HFFc6 (cell line): ENCODE measurements around the gene TMEM51. TPM values are rescaled to one million over a fixed set of nuclear protein-coding genes. Genes with fewer than 3 reads are reported as not detected.

ENCODE experiments used
- DNase-seq: peaks from one replicate; pipeline ENCODE4 v3.0.0-alpha.2; 2018
- H3K27ac Mint-ChIP-seq: 2 replicates; pipeline ENCODE4 v1.8.0; 2020; ENCODE audit warnings: mild to moderate bottlenecking, mixed read lengths
- H3K27me3 Mint-ChIP-seq: 2 replicates; pipeline ENCODE4 v1.8.0; 2021; ENCODE audit warnings: mild to moderate bottlenecking, moderate library complexity, mixed read lengths; ENCODE audit not compliant: insufficient read depth
- H3K36me3 Mint-ChIP-seq: 2 replicates; pipeline ENCODE4 v1.8.0; 2021; ENCODE audit warnings: low read depth, mixed read lengths
- H3K4me1 Mint-ChIP-seq: 2 replicates; pipeline ENCODE4 v1.8.0; 2020; ENCODE audit warnings: low read depth, mixed read lengths
- H3K4me3 Mint-ChIP-seq: 2 replicates; pipeline ENCODE4 v1.8.0; 2020; ENCODE audit warnings: mild to moderate bottlenecking, moderate library complexity, mixed read lengths
- H3K9me3 Mint-ChIP-seq: 2 replicates; pipeline ENCODE4 v1.8.0; 2020; ENCODE audit warnings: mild to moderate bottlenecking, mixed read lengths
- total RNA-seq, 6 experiments: library from RNA; stranded (reverse); fragmentation: NEBNext Ultra II Directional; extraction: Animal tissue kit (Norgen Biotek cat#: 25700); gene quantifications; 2 replicates in 1 of 6; 3 replicates in 5 of 6; pipeline ENCODE4 v1.2.3, GENCODE V29; 2021
- TF ChIP-seq, protein P1 (sequence below): fragments of 200-600 bp; sonication (generic); IDR thresholded peaks from 2 replicates; pipeline ENCODE4 v1.5.0; 2021; ENCODE audit warnings: antibody characterized with exemption, mild to moderate bottlenecking

Gene TMEM51
- total RNA-seq, 6 experiments from 2014 or later = 4.8 to 6.8 (median 6.6) TPM

DNA sequence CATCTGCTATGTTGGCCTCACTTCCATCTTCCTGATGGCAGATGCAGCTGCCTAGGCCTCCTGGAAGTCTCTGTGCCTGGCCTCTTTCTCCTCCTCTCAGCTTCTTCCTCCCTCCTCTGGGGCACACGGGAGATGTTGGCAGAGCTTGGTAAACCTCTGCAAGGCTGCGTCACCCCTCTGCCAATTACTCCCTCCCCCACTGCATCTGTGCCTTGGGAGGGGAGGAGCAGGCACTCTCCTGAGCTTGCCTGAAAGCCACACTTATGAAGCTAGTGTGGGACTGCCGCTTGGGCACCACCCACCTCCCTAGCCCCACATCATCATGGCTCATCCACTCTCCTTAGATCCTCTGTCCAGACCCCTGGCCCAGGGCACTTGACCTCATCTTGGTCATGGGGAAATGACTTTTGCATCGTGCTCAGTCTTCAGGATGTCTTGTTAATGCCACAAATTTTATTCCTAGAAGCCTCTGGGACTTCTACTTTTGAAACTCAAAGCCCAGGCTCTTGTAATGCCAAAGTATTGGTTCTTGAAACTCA lies 7.3 kb upstream of the TMEM51 start:
- H3K36me3 Mint-ChIP-seq = no peaks in the 10 kb centered on the region
- no peak overlapping the region for H3K27ac Mint-ChIP-seq
- TF ChIP-seq, protein P1, sequence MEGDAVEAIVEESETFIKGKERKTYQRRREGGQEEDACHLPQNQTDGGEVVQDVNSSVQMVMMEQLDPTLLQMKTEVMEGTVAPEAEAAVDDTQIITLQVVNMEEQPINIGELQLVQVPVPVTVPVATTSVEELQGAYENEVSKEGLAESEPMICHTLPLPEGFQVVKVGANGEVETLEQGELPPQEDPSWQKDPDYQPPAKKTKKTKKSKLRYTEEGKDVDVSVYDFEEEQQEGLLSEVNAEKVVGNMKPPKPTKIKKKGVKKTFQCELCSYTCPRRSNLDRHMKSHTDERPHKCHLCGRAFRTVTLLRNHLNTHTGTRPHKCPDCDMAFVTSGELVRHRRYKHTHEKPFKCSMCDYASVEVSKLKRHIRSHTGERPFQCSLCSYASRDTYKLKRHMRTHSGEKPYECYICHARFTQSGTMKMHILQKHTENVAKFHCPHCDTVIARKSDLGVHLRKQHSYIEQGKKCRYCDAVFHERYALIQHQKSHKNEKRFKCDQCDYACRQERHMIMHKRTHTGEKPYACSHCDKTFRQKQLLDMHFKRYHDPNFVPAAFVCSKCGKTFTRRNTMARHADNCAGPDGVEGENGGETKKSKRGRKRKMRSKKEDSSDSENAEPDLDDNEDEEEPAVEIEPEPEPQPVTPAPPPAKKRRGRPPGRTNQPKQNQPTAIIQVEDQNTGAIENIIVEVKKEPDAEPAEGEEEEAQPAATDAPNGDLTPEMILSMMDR = no peak
- H3K27me3 Mint-ChIP-seq = peaks cover 46% of the 10 kb centered on the region
- no peak for DNase-seq
- H3K4me3 Mint-ChIP-seq = no peak overlapping the region
- H3K9me3 Mint-ChIP-seq = peaks cover 5% of the 10 kb centered on the region; the same call in 1 of the 2 replicates
- no peaks in the 10 kb centered on the region for H3K4me1 Mint-ChIP-seq

DNA sequence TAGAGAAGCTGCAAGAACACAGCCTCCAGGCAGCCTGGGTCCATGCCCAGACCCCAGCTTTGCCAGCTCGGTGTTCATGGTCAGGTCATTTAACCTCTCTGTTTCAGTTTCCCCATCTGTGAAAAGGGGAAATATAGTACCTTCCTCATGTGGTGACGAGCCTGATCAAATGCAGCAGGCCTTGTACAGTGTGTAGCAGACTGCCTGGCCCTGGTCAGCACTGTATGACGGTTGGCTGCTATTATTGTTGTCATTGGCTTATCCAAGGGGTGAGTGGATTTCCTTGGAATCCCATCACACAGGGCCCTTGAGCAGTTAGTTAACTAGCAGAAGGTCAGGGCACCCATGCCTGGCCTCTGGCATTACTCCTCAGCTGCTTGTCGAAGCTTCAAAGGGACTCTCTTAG lies 6.6 kb upstream of the TMEM51 start:
- Mint-ChIP-seq H3K4me3 (no peak overlapping the region), H3K36me3 (no peaks in the 10 kb centered on the region), H3K4me1 (no peaks in the 10 kb centered on the region), H3K9me3 (peaks cover 5% of the 10 kb centered on the region; the same call in 1 of the 2 replicates), H3K27ac (no peak overlapping the region), H3K27me3 (peaks cover 44% of the 10 kb centered on the region)
- TF ChIP-seq, protein P1 = no peak
- no peak for DNase-seq

DNA sequence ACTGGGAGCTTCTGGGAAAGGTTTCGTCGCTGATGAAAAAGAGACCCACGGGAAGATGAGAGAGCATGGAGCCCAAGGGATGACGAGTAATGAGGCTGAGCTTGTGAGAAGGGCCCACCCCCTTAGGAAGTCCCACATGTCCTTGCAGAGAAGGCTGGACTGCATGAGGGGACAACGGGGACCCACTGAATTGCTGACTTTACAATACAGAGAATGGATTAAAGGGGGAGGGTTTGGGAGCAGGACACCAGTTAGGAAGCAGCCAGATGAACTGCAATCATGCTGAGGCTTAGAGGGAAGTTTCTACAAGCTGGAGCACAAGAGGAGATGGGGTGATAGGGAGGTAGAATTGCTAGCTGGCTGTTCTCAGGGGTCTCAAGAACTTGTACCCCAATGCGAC lies 5.5 kb upstream of the TMEM51 start:
- TF ChIP-seq, protein P1 = no peak
- DNase-seq = no peak
- H3K9me3 Mint-ChIP-seq = peaks cover 5% of the 10 kb centered on the region; the same call in 1 of the 2 replicates
- H3K27ac Mint-ChIP-seq = no peak overlapping the region
- no peaks in the 10 kb centered on the region for H3K4me1 Mint-ChIP-seq
- peaks cover 40% of the 10 kb centered on the region for H3K27me3 Mint-ChIP-seq
- H3K36me3 Mint-ChIP-seq = no peaks in the 10 kb centered on the region
- no peak overlapping the region for H3K4me3 Mint-ChIP-seq

DNA sequence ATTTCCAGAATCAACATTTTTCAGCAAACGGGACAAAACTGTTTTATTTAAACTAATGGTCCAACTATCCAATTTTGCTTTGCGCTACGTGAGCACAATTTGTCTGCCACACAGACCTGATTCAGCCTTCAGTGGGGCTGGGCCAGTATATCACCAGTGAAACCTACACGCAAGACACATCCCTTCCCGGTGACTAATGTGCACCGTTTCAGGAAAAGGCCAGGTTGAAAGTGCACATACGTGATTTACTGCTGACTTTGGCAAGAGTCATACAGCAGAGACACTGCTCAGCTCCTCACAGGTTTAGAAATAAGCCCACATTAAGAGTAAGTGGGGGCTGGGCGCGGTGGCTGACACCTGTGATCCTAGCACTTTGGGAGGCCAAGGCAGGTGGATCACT lies 5.1 kb upstream of the TMEM51 start:
- TF ChIP-seq, protein P1 = no peak
- Mint-ChIP-seq H3K9me3 (peaks cover 5% of the 10 kb centered on the region; the same call in 1 of the 2 replicates), H3K27me3 (peaks cover 38% of the 10 kb centered on the region), H3K4me3 (no peak overlapping the region), H3K36me3 (no peaks in the 10 kb centered on the region), H3K27ac (no peak overlapping the region), H3K4me1 (no peaks in the 10 kb centered on the region)
- DNase-seq = no peak

DNA sequence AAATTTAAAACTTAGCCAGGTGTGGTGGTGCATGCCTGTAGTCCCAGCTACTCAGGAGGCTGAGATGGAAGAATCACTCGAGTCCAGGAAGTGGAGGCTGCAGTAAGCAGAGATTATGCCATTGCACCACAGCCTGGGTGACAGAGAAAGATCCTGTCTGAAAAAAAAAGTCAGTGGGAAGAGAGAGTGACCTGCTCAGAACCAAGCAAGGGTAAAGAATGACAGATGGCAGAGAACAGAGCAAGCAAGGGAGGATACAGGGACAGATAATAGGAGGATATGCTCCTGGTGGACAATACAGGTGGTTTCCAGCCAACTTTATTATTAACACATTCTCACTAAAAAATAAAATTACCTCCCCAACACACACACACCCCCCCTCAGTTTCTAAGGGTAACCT lies 4.6 kb upstream of the TMEM51 start:
- no peaks in the 10 kb centered on the region for H3K36me3 Mint-ChIP-seq
- DNase-seq = no peak
- no peak overlapping the region for H3K27ac Mint-ChIP-seq
- no peak overlapping the region for H3K4me3 Mint-ChIP-seq
- TF ChIP-seq, protein P1 = no peak
- H3K9me3 Mint-ChIP-seq = peaks cover 5% of the 10 kb centered on the region; the same call in 1 of the 2 replicates
- H3K4me1 Mint-ChIP-seq = no peaks in the 10 kb centered on the region; the same call in 1 of the 2 replicates
- H3K27me3 Mint-ChIP-seq = peaks cover 38% of the 10 kb centered on the region
